Ishikawa (cell line): ENCODE measurements around the gene VAMP5.

Experiments
- CEBPB ChIP-seq: IDR thresholded peaks from 2 replicates; pipeline ENCODE4 v1.6.1; 2012
- CREB1 ChIP-seq: IDR thresholded peaks from 2 replicates; pipeline ENCODE4 v1.6.1; 2012; ENCODE audit warnings: low read depth
- EGR1 ChIP-seq: IDR thresholded peaks from 2 replicates; pipeline ENCODE4 v1.6.1; 2012
- EP300 ChIP-seq: IDR thresholded peaks from 2 replicates; pipeline ENCODE4 v1.6.1; 2012; ENCODE audit warnings: borderline replicate concordance
- FOXM1 ChIP-seq: IDR thresholded peaks from 2 replicates; pipeline ENCODE4 v1.6.1; 2012; ENCODE audit warnings: low read depth, borderline replicate concordance
- NFIC ChIP-seq: IDR thresholded peaks from 2 replicates; pipeline ENCODE4 v1.6.1; 2012
- RAD21 ChIP-seq: IDR thresholded peaks from 2 replicates; pipeline ENCODE4 v1.6.1; 2012; ENCODE audit warnings: low read depth
- TAF1 ChIP-seq: IDR thresholded peaks from 2 replicates; pipeline ENCODE4 v1.6.1; 2012; ENCODE audit warnings: low read depth, mild to moderate bottlenecking
- TCF12 ChIP-seq: IDR thresholded peaks from 2 replicates; pipeline ENCODE4 v1.6.1; 2012; ENCODE audit warnings: low read depth
- TEAD4 ChIP-seq: IDR thresholded peaks from 2 replicates; pipeline ENCODE4 v1.6.1; 2012
- USF1 ChIP-seq: IDR thresholded peaks from 2 replicates; pipeline ENCODE4 v1.6.1; 2012
- YY1 ChIP-seq: IDR thresholded peaks from 2 replicates; pipeline ENCODE4 v1.6.1; 2012; ENCODE audit warnings: low read depth
- ZBTB7A ChIP-seq: IDR thresholded peaks from 2 replicates; pipeline ENCODE4 v1.6.1; 2012; ENCODE audit warnings: low read depth
- TF ChIP-seq, protein P1 (sequence below): IDR thresholded peaks from 2 replicates; pipeline ENCODE4 v1.6.1; 2012; ENCODE audit warnings: low read depth, mild to moderate bottlenecking
- TF ChIP-seq, protein P2 (sequence below): IDR thresholded peaks from 2 replicates; pipeline ENCODE4 v1.6.1; 2012

Gene VAMP5

DNA sequence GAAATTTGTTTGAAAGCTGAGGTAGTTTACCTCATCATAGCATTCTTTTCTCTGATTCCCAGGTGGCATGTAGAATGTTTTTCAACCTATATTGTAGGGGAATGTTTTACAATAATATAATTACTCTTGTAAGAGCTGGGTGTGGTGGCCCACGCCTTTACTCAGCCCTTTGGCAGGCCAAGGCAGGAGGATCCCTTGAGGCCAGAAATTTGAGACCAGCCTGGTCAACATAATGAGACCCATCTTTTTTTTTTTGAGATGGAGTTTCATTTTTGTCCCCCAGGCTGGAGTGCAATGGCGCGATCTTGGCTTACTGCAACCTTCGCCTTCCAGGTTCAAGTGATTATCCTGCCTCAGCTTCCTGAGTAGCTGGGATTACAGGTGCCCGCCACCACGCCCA, 35.4 kb downstream of the VAMP5 start:
- no peak for TF ChIP-seq TAF1
- TF ChIP-seq, protein P1, sequence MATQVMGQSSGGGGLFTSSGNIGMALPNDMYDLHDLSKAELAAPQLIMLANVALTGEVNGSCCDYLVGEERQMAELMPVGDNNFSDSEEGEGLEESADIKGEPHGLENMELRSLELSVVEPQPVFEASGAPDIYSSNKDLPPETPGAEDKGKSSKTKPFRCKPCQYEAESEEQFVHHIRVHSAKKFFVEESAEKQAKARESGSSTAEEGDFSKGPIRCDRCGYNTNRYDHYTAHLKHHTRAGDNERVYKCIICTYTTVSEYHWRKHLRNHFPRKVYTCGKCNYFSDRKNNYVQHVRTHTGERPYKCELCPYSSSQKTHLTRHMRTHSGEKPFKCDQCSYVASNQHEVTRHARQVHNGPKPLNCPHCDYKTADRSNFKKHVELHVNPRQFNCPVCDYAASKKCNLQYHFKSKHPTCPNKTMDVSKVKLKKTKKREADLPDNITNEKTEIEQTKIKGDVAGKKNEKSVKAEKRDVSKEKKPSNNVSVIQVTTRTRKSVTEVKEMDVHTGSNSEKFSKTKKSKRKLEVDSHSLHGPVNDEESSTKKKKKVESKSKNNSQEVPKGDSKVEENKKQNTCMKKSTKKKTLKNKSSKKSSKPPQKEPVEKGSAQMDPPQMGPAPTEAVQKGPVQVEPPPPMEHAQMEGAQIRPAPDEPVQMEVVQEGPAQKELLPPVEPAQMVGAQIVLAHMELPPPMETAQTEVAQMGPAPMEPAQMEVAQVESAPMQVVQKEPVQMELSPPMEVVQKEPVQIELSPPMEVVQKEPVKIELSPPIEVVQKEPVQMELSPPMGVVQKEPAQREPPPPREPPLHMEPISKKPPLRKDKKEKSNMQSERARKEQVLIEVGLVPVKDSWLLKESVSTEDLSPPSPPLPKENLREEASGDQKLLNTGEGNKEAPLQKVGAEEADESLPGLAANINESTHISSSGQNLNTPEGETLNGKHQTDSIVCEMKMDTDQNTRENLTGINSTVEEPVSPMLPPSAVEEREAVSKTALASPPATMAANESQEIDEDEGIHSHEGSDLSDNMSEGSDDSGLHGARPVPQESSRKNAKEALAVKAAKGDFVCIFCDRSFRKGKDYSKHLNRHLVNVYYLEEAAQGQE: no peak
- no peak for TF ChIP-seq CREB1
- TF ChIP-seq EGR1: no peak
- TF ChIP-seq ZBTB7A: no peak
- no peak for TF ChIP-seq USF1
- TF ChIP-seq EP300: no peak
- no peak for TF ChIP-seq CEBPB
- TF ChIP-seq NFIC: no peak
- TF ChIP-seq TCF12: no peak
- TF ChIP-seq YY1: no peak
- no peak for TF ChIP-seq FOXM1
- TF ChIP-seq, protein P2, sequence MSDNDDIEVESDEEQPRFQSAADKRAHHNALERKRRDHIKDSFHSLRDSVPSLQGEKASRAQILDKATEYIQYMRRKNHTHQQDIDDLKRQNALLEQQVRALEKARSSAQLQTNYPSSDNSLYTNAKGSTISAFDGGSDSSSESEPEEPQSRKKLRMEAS: no peak
- no peak for TF ChIP-seq RAD21

GRCh38 chr2:85621338-85621737, 37.1 kb downstream of the VAMP5 start:
- TF ChIP-seq YY1 (no peak), USF1 (no peak), NFIC (no peak), CEBPB (no peak), EGR1 (no peak), CREB1 (no peak), EP300 (no peak), TAF1 (no peak)
- TF ChIP-seq, protein P1: no peak

DNA sequence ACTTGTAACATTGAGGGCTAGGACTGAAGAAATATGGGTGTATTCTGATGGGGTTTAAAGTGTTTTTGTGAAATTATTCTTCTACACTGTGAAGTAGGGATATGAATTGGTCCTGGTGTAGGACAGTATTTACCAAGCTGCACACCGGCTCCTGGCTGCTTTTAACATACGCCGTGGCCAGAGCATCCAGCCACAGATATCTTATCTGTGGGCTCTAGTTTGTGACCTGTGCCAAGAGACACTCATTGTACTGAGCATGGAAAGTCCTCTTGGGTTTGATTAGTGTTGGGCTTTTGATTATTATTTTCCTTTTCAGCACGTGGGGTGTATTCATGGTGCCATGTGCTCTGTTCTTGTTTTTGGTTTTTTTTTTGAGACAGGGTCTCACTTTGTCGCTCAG, 39.8 kb downstream of the VAMP5 start:
- TF ChIP-seq CREB1 (no peak), TCF12 (no peak), EGR1 (no peak), TEAD4 (no peak), CEBPB (no peak), TAF1 (no peak), FOXM1 (no peak)
- TF ChIP-seq, protein P2: no peak

DNA sequence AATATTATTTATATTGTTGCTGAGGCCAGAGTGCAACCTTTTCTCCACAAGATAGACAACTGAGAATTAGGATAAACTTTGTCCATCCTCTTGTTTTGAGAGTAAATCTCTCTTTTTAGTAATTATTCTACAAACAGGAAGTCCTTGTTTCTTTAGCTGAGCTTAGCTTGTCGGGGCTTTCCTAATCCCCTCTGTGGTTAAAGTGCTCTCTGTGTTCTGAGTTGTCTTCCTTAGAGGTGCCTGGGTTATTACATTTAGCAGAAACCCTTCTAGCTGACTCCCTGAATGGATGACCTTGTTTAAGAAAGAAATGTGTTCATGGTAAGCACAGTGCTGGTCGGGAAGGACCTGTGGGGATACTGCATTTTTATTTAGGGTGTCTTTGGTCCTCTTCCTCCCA, 44.4 kb downstream of the VAMP5 start:
- TF ChIP-seq CEBPB: no peak

DNA sequence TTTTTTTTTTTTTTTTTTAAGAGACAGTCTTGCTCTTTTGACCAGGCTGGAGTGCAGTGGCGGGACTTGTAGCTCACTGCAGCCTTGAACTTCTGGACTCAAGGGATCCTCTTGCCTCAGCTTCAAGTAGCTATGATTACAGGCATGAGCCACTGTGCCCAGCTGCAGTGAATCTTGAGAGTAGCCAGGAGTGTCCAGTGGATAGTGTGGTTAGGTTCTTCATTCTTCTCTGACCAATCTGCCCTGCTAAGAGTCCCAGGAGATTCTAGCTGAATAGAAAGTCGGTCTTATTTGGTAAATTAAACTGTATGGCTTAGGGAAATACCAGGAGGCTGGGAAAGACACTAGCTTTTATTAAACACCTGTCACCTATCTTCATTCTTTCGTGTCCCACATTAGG, 47.1 kb downstream of the VAMP5 start:
- TF ChIP-seq EGR1 (no peak), EP300 (no peak), CREB1 (no peak), TAF1 (no peak)
- TF ChIP-seq, protein P1: no peak

GRCh38 chr2:85635011-85635410, 50.8 kb downstream of the VAMP5 start:
- no peak for TF ChIP-seq EGR1
- TF ChIP-seq, protein P1: no peak
- no peak for TF ChIP-seq TEAD4
- no peak for TF ChIP-seq YY1
